K562 (cell line): ENCODE measurements around the gene ARHGAP15.

Source experiments
- CCNT2 ChIP-seq: IDR thresholded peaks from 2 replicates; pipeline ENCODE4 v1.6.1; 2011; ENCODE audit warnings: borderline replicate concordance, low read depth, mild to moderate bottlenecking, moderate library complexity, mixed read lengths, low read length; ENCODE audit not compliant: insufficient read length; ENCODE audit errors: extremely low read depth
- KLF16 ChIP-seq: IDR thresholded peaks from 2 replicates; pipeline ENCODE4 v1.6.1; 2016; ENCODE audit warnings: antibody characterized with exemption

GRCh38 chr2:143379955-143380354, 250.7 kb downstream of the ARHGAP15 start:
- no peak for TF ChIP-seq CCNT2
- no peak for TF ChIP-seq KLF16
